Activated CD4-positive, alpha-beta T cell treated with anti-CD3 and anti-CD28 coated beads, Interleukin-2, amount 50 U/mL, for 24 hours (primary cell): Measurements from ENCODE around the gene FHIP2A.
"Not testable (repeated sequence)": the region's sequence is repeated elsewhere in the genome, so short reads cannot be mapped to it uniquely, and the experiment has no call there.

Source experiments
- DNase-seq, 2 donors: peaks; one replicate each; pipeline ENCODE4 v3.0.0-alpha.2; 2020; ENCODE audit warnings: low read depth in 1 of 2, low spot score in 1 of 2

Gene FHIP2A

DNA sequence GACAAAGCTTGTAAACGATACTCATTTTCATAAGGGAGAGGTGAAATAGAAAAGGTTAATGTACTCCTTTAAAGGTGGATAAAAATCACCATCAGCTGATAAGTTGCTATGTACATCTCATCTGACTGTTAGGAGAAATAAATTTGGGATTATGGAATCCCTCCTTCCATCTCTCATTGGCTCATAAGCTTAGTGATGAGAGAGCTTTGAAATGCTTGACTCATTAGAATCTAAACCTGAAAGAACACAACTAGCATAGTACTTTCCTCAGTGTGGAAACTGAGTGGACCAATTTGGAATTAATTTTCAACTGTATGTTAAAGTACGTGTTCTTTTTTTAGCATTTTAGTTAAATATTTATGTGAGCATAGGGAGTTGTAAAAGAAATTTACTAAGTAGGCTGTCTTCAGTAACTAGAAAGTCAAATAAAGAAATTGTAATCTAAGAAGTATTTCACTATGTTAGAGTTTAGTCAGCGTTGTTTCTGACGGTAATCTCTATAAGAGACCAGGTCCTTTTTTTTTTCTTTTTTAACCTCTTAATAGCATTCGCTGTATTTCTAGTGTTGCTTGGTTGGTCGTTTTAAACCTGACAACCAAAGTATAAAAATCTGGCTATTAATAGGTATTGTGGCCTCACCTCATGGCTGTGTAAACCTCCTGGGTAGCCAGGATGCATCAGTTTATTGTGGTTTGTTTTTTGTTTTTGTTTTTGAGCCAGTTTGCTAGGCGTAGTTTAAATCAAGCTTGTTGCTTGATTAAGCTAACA lies 34.4 kb downstream of the FHIP2A start:
- DNase-seq: no peak

DNA sequence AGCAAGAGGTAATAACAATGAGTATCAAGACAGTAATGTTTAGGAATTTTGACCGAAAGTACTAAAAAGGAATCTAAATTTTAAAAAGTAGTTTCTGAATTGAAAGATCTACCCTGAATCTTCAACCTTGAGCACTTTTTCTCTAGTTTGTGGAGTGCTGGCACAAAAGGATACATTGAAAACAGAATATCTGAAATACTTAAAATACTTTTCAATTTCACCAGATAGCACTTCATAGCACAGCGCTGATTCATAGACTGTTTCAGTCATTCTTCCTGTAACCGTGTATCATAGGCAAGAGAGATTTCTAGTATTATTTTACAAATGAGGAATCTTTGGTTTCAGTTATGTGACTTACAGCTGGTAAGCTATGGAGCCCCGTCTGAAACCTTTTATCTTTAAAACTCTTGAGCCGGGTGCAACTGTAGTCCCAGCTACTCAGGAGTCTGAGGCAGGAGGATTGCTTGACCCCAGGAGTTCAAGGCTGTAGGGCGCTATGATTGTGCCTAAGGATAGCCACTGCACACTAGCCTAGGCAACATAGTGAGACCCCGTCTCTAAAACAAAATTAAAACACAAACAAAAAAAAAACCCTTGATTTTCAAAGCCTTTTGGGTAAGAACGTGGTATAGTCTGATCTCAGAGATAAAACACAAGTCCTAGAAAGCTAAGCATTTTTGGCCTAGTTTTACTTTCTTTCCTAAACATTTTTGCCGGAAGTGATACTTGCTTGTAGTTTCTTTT lies 35.1 kb downstream of the FHIP2A start:
- DNase-seq: no peak

DNA sequence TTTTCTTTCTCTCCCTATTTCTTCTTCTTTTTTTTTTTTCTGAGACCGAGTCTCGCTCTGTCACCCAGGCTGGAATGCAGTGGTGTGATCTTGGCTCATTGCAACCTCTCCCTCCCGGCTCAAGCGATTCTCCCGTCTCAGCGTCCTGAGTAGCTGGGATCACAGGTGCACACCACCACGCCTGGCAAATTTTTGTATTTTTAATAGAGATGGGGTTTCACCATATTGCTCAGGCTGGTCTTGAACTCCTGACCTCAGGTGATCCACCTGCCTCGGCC lies 35.6 kb downstream of the FHIP2A start:
- DNase-seq: not testable (repeated sequence)

DNA sequence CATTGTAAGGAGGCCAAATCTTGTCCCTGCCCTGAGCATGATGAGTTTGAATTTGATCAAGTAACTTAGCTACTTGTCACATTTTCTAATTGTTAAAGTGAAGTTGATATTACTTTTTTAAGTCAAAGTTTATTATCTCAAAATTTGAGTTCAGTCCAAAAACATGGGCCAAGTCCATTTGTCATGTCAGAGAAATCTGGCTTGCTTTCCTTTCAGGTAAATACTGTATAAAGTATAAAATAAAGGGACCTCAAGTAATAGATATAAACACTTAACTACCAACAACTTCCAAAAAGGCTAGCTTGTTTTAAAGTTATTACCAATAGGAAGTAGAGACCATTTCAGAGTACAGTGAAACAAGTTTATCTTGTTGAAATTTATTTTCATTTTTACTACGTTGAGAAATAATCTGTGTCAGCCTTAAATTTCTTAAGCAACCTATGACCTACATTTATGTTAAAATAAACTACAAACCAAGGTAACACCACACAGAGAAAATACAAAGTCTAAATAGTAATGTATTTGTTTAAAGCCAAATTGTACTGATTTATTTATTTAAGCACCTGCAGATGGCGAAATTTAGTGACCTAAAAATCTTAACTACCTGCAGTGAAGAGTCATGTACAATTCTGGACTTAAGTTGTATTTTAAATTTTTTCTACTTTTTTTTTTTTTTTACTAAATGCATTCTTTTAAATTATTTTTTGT lies 36.5 kb downstream of the FHIP2A start:
- DNase-seq: no peak

DNA sequence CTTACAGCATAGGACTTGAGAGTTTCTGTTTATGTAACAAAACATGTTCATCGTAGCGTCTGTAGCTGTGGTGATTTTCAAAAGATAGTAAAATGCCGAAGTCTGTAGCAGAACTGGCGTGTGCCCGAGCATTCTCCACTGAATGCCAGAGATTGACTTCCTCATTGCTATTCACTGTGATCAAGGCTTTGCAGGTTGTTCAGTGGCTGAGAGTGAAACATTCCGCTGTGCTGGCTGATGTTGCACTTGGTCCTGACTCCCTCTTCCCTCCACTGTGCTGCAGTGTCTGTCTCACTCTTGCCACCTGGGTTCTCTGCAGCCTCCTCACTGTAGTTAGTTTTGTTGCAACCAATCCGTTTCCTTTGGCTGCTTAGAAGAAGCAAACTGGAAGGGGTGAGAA lies 37.6 kb downstream of the FHIP2A start:
- no peak for DNase-seq

DNA sequence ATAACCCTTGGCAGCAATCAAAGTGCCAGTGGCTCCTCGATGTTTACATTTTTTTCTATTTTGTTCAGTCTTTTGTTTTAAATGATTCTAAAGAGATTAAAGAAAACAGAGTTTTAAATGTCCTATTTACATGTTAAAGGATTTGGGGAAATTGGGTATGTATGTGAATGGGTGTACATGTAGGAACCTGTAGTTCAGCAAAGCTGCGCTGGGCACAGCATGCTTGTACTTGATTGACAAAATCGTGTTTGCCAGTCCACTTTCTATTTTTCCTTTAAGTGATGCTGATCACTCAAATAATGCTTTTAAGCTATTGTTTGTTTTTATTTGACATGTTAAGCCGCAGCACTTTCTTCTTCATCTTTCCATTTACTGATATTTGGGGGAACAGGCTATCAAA lies 40.9 kb downstream of the FHIP2A start:
- no peak for DNase-seq

DNA sequence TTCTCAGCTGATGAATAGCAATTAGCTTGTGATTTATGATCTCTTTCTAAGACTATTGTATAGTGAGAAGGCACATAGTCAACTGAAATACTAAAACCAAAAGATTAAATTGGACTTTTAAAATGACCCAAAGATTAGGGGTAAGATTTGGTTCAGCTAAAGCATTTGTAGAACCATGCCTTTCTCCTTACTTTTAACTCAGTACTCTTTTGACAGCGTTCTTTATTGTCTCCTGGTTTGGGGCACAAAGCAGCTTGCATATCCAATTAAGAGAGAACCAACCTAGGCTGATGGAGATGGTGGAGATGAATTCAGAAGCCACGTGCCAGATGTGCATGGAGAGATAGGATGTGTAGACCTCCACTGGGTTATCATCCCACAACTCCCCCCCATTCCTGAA lies 45.8 kb downstream of the FHIP2A start:
- DNase-seq: no peak

DNA sequence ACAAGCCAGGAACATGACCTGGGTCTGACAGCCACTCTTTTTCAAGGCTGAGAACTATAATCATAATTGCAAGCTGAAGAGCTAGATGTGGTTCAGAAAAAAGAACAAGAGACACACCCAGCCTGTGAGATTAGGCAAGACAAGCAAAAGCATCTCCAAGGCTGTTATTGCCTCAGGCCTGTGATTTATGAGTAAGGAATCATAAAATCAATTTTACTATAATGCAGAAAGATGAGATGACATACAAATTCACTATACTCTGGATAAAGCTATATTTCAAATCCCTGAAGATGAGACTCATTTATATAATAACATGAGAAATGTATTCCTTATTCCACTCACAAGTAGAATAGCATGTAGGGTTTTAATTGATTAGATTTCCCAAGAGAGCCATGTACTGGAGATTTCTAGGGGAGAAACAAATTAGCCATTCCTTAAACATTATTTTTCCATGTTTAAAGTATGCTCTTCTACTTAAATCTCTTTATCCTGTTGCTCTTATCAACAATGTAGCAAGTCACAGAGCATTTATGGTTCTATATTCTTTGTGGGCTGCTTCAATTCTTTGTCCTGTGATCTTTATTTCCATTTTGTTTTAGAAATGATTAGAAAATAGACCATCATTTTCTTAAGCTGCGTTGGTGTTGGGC lies 47.4 kb downstream of the FHIP2A start:
- DNase-seq: no peak

DNA sequence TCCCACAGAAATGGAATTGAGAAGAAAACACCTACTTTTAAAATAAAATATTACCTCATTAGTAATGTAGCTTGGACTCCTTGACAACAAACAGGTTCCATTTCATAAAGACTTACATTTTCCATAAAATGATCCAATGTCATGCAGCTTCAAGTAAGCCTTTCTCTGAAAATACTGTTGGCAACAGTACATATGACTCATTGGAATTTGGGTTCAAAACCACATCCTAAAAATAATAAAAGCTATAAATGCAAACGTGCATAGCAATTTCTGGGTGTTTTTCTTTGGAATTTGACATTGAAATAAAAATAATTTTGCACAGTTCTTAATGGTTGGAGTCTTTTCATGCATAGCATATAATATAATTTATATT lies 47.9 kb downstream of the FHIP2A start:
- DNase-seq: no peak

DNA sequence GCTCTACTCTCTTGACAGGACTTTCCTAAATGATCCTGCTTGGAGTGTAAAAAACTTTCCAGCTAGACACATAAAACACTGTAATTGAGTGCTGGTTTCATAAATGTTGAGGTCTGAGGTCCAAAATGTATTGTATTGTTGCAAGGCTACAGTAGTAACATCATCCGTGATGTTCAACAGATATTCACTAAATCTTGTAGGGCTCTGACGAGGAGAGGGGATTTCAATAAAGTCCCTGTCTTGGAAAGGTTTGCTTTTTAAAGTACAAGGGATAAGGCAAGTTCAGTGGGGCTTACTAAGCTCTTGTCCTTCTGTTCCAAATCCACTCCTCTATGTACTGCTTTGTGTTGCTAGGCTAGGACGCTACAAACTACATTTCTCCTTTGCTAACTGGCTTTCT lies 48.9 kb downstream of the FHIP2A start:
- no peak for DNase-seq

DNA sequence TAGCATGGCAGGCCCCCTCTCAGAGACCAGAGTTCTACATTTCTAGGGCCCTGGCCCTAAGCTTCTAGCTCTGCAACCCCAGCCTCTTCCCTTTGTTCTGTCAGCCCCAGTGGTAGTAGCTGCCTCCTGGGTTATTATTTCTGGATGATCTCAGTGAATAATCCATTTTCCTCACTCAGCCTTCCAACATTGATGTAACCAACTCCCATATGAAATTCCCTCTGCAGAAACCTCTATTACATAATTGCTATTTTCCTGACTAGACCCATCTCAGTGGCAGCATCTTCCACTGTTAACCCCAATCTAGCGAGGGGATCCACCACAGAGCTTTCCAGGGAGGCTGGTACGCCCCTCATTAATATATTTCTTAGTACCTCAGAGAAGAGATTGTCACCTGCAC lies 49.8 kb downstream of the FHIP2A start:
- DNase-seq: no peak
